Cerebellar cortex (tissue), 1 donor: ENCODE data around the gene EEA1.

Source experiments
- DNase-seq: peaks from one replicate; pipeline ENCODE4 v3.0.0-alpha.2; 2015; ENCODE audit warnings: low spot score

The EEA1 gene

DNA sequence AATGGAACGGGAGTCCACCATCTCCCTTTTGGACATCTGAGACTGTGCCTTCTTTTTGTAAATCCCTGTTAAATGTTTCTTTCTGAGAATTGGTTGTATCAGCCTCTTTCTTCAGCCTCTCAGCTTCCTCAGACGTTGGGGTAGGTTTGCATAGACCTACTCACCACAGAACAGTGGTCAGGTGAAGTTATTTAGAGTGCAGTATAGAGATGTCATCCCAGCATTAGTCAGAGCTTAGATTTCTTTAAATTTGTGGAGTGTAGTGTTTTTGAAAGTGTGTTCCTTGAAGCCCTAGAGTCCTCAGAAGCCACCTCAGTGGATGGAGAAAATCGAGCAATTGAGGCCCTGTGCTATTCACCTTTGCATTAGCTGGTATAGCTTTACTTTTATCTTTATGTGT is 8.9 kb upstream of the EEA1 start:
- no peak for DNase-seq

DNA sequence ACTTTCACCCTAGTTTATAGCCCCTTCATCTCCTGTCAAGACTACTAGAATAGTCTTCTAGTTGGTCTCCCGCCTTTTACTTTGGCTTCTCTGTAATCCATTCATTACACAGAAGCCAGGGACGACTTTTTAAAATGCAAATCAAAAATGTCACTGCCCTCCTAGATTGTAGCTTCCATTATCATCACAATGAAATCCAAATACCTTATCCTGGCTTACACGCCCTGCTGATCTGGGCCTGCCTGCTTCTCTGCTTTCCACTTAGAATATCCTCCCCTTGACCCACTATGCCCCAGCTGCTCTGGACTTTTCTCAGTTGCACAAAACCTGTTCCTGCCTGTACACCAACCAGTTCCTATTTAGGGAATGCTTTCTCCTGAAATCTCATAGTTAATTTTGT is 4.5 kb upstream of the EEA1 start:
- no peak for DNase-seq

DNA sequence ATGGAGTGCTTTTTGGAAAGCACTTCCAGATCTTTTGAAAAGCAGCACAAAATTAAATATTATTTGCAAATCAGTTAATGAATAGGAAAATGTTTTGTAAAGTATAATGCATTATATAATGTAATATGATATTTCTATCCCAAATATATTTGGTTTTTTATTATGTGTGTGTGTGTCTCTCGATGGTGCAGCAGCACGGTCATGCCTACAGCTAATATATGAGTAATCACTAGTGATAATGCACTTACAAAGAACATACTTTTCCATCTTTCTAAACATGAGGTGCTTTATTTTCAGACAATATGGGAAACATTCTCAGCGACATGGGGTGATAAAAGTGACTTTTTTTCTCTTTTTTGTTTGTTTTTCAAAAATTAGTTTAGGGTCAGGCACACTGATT is 1.3 kb upstream of the EEA1 start:
- DNase-seq = no peak

DNA sequence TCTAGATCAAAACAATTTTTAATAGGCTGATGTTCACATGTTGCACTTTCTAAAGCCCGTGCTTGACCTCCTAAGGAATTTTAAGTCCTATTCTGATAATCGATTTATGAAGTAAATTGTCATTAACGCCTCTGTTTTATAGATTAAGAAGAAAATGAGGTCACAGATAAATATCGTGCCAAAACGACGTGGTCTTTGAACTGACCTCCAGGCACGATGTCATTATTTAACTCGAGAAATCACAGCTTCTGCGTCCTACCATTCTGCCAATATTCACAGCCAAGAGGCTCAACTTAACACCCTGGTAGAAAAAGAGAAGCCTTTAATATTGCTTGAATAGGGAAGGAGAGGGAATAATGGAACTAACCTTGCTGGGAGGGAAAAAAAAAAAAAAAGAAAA is 888 bp upstream of the EEA1 start:
- DNase-seq = no peak

DNA sequence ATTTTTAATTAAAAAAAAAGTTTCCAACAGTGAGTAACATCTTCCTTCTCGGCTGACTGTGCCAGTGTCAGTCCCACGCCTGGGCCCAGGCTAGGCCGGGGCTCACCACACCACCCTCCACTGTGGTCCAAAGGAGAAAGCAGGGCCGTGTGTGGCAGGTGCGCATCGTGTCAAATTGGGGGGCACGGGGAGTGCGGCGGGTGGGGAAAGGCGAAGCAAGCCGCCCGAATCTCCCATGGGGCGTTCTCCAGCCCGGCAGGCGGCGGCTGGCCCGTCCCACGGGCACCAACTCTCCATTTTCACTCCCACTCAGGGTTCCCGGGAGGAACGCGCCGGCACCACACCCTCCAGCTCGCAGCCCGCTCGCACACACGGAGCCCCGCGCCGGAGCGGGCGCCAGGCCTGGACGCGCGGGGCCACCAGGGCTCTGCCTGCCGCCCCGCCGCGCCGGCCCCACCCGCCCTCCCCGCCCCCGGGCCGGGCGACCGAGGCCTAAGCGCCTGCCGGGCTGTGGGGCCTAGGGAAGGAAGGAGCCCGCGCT is 604 bp downstream of the EEA1 start:
- DNase-seq = peak; percentile 27

DNA sequence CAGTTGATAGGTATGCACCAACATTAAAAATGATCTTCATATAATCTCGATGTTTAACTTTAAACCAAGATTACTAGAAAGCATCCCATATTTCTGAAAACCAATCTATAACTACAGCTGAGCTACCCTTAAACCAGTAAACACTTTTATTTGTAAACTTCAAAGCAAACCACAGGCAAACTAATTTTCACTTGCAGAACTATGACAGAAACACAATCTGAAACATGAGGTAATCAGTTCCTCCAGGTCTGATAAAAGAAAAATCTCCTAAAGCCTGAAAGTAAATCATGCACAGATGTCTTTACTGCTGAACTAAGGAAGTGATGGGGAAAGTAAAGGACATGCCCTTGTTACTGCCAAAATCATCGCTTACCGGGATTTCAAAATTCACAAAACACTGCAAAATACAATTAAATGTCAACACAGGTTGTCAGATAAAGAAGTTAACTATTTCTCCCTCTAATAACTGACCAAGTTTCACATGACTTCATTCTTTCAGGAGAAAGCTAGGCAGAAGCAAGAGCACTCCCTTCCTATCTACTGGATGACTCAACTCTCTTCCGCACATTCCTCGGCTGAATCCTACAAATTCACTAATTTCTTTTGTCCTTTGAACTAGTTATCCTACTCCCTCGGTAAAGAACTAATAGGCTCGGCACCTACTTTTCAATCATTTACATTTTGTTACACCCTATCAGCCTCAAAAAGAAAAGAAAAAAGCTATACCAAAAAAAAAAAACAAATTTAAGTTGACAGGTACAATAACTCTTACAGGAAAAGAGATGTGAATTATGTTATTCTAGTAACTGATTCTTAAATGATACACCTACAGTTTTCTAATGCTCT is 1.4 kb downstream of the EEA1 start:
- DNase-seq = peak; percentile 33

DNA sequence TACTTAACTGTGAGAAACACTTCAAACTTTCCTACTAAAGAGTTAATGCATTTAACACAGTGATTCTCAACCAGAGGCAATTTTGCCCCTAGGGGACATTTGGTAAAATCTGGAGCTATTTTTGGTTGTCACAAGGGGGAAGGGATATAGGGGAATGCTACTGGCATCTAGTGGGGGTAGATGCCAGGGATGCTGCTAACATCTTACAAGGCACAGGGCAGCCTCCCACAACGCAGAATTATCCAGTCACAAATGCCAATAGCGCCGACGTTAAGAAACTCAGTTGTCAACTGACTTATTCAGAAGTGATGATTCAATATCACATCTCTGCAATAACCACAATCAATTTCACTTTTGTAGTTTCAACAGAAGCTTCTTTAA is 2.0 kb downstream of the EEA1 start:
- peak; percentile 41 for DNase-seq

DNA sequence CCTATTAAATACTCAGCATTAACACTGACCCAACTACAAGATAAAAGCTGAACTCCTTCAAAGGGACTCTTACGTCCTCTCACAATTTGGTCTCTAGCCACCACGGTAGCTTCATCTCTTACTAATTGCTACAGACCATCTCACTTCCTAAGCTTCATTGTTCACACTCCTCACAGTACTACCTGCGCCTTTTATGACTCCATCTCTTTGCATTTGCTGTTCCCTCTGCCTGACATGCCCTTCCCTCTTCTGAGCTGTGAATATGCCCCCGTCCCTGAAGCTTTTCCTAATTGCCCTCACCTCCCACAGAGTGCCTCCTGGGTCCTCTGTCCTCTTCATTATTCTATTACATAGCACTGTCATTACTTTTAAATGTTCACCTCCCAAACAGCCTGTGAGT is 2.5 kb downstream of the EEA1 start:
- no peak for DNase-seq

DNA sequence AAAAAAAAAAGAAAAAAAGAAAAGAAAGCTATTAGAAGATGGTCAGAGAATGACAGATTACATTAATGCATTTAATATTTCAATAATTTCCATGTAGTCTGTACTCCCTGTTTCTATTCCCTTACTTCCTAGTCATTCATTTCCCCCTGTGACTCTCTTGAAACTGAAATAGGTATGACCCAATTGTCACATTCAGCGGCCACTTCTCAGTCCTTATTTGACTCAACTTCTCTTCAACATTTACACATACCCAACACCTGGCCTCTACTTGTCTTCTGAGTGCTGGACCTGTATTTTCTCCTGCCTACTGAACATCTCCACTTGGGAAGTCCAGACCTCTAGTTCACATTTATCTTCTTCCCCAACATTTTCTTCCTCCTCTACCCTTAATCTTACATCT is 7.2 kb downstream of the EEA1 start:
- DNase-seq = no peak

DNA sequence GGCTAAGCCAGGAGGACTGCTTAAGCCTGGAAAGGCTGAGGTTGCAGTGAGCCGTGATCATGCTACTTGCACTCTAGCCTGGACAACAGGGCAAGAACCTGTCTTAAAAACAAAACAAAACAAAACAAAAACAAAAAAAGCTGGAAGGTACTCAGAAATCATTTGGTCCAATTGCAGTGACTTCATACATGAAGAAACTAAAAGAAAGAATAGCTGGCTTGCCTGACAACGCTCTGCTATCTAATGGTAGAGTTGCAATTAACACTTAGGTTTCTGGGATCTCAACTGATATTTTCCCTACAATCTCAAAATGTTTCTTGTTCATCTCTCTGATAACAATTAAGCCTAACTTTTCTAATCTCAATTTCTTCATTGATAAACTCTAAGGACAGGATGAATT is 13.7 kb downstream of the EEA1 start:
- no peak for DNase-seq

DNA sequence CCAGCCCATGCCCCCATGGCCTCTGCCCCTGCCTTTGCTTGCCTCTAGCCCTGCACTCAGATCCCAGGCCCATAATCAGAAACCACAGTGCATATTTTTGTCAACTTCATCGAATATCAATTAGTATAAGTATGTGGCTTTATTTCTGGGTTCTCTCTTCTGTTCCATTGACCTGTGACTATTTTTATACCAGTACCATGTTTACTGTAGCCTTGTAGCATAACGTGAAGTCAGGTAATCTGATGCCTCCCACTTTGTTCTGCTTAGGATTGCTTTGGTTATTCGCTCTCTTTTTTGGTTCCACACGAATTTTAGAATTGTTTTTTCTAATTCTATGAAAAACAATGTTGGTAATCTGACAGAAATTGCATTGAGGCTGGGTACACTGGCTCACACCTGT is 14.9 kb downstream of the EEA1 start:
- no peak for DNase-seq

DNA sequence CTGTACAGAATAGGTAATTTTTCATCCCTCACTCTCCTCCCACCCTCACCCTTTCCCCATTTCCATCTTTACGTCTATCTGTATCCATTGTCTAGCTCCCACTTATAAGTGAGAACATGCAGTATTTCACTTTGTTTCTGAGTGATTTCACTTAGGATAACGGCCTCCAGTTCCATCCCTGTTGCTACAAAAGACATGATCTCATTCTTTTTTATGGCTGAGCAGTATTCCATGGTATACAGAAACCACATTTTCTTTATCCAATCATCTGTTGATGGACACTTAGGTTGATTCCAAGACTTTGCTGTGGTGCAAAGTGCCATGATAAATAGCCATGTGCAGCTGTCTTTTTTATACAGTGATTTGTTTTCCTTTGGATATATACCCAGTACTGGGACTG is 16.4 kb downstream of the EEA1 start:
- DNase-seq = no peak

DNA sequence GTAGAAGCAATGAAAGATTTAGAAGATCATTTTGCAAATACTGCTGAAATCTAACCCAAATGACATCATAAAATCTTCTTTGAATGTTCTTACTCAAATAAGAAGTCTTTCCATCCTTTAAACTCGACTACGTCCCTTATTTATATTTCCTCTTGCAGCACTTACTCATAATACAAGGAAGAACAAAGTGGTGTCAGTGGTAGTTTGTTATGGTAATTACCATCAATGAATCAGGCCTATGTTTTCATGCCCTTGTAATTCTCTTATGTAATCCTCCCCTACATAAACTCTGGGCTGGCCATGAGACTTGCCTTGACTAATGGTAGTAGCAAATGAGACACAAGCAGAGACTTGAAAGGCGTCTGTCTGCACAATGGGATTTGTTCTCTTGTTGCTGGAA is 17.0 kb downstream of the EEA1 start:
- no peak for DNase-seq

DNA sequence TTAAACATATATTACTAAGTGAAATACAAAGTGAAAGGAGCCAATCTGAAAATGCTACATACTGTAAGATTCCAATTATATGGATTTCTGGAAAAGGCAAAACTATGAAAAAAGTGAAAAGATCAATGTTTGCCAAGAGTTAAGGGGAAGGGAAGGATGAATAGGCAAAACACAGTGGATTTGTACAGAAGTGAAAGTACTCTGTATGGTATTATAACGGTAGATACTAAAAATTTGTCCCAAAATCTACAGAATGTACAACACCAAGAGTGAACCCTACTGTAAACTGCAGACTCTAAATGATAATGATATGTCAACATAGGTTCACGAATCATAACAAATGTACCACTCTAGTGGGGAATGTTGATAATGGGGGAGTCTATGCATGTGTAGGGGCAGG is 17.8 kb downstream of the EEA1 start:
- no peak for DNase-seq

DNA sequence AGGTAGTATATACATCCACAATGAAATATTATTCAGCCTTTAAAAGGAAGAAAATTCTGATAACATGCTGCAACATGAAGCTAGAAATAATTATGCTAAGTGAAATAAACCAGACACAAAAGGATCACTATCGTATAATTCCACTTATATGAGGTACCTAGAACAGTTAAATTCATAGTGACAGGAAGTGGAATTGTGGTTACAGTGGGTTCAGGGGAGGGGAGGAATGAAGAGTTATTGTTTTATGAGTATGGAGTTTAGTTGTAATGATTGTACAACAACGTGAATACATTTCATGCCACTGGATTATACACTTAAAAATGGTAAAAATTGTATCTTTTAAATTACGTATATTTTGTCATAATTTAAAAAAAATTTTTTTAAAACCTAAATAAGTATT is 21.0 kb downstream of the EEA1 start:
- DNase-seq = no peak

DNA sequence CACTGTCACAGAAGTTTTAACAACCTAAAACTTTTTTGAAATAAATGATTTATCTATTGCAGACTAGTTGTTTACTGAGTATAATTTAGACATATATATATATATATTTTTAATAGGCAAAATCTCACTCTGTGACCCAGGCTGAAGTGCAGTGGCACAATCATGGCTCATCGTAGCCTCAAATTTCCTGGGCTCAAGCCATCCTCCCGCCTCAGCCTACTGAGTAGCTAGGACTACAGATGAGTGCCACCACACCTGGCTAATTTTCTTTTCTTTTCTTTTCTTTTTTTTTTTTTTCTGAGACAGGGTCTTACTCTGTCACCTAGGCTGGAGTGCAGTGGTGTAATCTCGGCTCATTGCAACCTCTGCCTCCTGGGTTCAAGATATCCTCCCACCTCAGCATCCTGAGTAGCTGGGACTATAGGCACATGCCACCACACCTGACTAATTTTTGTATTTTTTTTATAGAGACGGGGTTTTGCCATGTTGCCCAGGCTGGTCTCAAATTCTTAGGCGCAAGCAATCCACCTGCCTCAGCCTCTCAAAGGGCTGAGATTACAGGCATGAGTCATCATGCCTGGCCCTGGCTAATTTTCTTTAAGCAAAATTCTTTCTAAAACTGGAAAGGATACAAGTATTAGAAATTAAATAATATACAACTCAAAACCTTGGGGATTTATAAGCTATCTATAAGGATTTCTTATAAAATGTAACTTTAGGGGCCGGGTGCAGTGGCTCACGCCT is 23.1 kb downstream of the EEA1 start:
- DNase-seq = no peak

DNA sequence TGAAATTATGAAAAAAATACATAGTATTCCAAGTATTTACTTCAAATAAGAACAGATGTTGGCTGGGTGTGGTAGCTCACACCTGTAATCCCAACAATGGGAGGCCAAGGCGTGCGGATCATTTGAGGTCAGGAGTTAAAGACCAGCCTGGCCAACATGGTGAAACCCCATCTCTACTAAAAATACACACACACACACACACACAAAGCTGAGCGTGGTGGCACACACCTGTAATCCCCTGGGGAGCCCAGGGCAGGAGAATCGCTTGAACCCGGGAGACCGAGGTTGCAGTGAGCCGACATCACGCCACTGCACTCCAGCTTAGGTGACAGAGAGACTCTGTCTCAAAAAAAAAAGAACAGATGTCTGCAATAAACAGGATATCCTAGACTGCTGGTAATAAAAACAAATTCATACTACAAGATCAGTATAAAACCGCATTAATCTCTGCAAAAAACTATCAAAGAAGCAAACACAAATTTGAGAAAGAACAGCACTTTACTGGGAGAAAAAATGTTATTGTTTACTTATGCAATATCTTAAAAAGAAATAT is 23.8 kb downstream of the EEA1 start:
- no peak for DNase-seq

DNA sequence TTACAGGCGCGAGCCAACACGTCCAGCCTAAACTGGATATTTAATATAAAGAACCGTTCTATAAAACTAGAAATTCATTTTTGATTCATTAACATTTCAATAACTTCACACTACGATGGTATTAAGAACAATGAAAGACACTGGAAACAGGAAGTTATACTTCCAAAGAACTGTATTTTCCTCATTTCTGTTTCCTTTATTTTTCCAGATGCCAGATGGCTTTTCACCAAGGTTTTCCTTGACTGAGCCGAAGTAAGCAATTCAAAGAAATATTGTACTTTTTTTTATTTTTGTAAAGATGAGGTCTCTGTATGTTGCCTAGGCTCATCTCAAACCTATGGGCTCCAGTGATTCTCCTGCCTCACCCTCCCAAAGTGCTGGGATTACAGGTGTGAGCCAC is 28.2 kb downstream of the EEA1 start:
- no peak for DNase-seq

DNA sequence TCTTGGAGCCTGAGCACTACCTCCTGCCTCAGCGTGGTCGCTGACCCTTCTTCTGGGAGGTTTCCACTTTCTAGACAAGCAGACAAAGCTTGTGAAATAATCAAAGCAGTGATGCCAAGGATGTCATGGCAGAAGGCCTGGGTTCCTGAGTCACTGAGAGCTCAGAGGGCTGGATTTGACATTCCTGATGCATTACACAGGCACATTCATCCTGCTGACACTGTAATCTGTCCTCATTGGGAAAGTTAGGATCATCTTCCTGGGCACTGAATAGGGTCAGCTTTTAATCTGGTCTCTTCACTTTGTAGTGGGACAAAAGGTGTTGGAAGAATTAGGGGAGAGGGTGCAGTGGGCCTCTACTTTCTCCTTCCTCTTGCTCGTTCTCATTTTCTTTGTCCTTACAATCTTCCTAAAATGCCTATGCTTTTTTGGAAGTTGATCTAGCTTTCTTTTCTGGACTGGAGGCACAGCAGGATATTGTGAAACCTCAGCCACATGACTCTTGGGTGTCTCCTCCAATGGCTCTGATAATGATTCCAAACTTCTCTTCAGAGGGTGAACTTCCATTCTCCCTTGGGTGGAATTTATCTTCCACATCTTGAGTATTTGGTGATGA is 29.6 kb downstream of the EEA1 start:
- DNase-seq = peak; percentile 48

DNA sequence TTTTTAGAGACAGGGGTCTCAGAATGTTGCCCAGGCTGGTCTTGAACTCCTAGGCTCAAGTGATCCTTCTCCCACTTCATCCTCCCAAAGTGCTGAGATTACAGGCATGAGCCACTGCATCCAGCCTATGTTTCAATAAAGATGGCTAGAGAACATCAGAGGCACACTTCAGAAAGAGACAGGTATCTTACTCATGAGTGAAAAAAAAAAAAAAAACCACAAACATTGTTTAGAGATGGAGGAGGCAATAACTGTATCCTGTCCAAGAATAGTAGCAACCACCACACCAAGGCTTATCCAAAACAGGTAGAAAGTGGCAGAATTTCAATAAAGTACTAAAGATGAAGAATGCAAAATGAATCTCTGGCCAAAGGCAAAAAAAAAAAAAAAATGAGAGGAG is 30.3 kb downstream of the EEA1 start:
- no peak for DNase-seq

DNA sequence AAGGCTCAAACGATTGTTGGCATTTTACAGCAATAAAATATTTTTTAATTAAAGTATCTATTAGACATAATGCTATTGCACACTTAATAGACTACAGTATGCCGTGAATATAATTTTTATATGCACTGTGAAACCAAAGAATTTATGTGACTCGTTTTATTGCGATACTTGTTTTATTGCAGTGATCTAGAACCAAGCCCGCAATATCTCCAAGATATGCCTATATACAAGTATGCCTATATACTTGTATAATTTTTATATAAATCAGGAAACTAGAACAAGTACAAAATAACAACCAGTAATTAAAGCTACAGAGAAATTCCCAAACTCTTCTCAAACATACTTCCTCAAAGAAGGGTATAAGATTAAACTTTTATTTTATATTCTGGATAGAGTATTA is 31.3 kb downstream of the EEA1 start:
- DNase-seq = no peak

DNA sequence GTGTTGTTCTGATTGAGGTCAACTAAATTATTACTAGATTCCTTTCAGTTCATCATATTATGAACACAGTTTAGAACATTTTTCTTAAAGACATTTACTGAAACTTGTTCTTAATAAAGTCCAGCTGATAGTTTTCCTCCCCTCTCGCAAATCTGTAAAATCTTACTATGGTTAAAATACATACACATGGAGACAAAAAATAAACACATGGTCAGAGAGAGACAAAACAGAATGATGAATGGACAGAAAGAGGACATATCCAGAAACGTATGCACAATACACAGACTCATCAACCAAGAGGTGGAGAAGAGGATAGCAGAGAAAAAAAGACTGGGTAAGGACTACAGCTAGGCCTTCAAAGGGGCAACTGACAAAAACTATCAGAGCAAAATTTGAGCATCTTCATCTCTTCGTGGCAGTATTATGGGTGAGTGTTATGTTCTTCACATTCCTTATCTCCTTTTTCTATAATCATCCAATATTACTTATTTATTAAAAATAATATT is 38.4 kb downstream of the EEA1 start:
- DNase-seq = no peak

DNA sequence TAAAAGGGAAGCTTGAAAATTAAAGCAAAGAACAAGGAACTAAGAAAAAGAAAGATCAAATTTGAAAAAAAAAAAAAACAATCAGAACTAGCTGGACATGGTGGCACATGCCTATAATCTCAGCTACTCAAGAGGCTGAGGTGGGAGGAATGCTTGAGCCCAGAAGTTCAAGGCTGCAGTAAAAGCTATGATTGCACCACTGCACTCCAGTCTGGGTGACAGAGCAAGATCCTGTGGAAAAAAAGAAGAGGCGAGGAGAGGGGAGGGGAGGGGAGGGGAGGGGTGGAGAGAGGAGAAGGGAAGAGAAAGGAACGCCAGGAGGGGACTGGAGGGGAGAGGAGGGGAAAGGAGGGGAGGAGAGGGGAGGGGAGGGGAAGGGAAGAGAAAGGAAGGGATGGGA is 43.0 kb downstream of the EEA1 start:
- no peak for DNase-seq
